OCI-LY7 (cell line): Measurements from ENCODE around the gene GIMD1.
"Not testable (repeated sequence)": the region's sequence is repeated elsewhere in the genome, so short reads cannot be mapped to it uniquely, and the experiment has no call there.

Experiments used
- CTCF ChIP-seq: fragments of 200-600 bp; sonication (generic); conservative IDR thresholded peaks from 2 replicates; pipeline ENCODE4 v1.5.1; 2014; ENCODE audit warnings: mild to moderate bottlenecking, antibody characterized with exemption, low read length, moderate library complexity, mixed read lengths
- EZH2phosphoT487 ChIP-seq: fragments of 200-600 bp; sonication (generic); IDR thresholded peaks from 2 replicates; pipeline ENCODE4 v1.6.1; 2018; ENCODE audit warnings: low read depth, borderline replicate concordance, mild to moderate bottlenecking, mixed run types, antibody characterized with exemption, low read length, moderate library complexity, mixed read lengths

- TF ChIP-seq CTCF, EZH2phosphoT487: not testable (repeated sequence)
These were observed 39.4 kb upstream of the GIMD1 start for GRCh38 chr4:106408004-106408403.
